ENCODE measurements around the gene AP1S3. TPM values are rescaled to one million over a fixed set of nuclear protein-coding genes. Genes with fewer than 3 reads are reported as not detected.

The AP1S3 gene
- total RNA-seq (1 to 10 TPM in 3 of 9 donors, under 1 TPM in 5, not detected in 1; 0.31 to 3.4 (median 0.66) TPM), polyA plus RNA-seq (under 1 TPM; 0.08 to 0.11 TPM)
- long read RNA-seq, donor 1 = 0 reads
- long read RNA-seq, donor 2, partial matches to known transcripts = 0 of 1 reads
- long read RNA-seq, donor 2, other reads (novel, unspliced or antisense) = 1 of 1 reads
- long read RNA-seq, donor 3 = 0 reads

- Histone ChIP-seq H3K27me3 (no peaks in the 10 kb centered on the region), H3K27ac (peak within 1 kb of the TSS in 1 of 12 donors; percentile 16), H3K4me3 (peak within 1 kb of the TSS; percentile 42 to 74 (median 64)), H3K4me1 (peaks cover 0 to 12% (median 6%) of the 10 kb centered on the region in 12 donors), H3K9me3 (no peaks in the 10 kb centered on the region), H3K36me3 (no peaks in the 10 kb centered on the region)
- DNase-seq (peak; percentile 44 to 68 (median 54)), ATAC-seq (peak; percentile 54 to 92 (median 86))
- intact Hi-C loops (cut with DNase I) = no loop called here
- WGBS, 4 donors = 1 to 4% (median 2%) methylated on average over 55 to 82 of the region's 82 CpGs
- no peak for TF ChIP-seq POLR2A (IDR thresholded peaks at IDR 0.05)
- TF ChIP-seq, protein P1, sequence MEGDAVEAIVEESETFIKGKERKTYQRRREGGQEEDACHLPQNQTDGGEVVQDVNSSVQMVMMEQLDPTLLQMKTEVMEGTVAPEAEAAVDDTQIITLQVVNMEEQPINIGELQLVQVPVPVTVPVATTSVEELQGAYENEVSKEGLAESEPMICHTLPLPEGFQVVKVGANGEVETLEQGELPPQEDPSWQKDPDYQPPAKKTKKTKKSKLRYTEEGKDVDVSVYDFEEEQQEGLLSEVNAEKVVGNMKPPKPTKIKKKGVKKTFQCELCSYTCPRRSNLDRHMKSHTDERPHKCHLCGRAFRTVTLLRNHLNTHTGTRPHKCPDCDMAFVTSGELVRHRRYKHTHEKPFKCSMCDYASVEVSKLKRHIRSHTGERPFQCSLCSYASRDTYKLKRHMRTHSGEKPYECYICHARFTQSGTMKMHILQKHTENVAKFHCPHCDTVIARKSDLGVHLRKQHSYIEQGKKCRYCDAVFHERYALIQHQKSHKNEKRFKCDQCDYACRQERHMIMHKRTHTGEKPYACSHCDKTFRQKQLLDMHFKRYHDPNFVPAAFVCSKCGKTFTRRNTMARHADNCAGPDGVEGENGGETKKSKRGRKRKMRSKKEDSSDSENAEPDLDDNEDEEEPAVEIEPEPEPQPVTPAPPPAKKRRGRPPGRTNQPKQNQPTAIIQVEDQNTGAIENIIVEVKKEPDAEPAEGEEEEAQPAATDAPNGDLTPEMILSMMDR (IDR thresholded peaks at IDR 0.05) = peak in 1 of 12 donors; percentile 13
These were observed at the start of gene AP1S3 for GRCh38 chr2:223837287-223838061. Gene AP1S3, minus strand, starts transcription at chr2:223837582. Its CDS starts 132 bp downstream, at chr2:223837450.

- 86 to 91% (median 90%) methylated on average over 5 of the region's 5 CpGs for WGBS, 4 donors
- intact Hi-C loops (cut with DNase I) = no loop called here
- Histone ChIP-seq H3K27ac (peak overlapping the region in 1 of 12 donors; percentile 7), H3K4me1 (peaks cover 0 to 17% (median 0%) of the 10 kb centered on the region in 12 donors), H3K4me3 (no peak overlapping the region), H3K9me3 (no peaks in the 10 kb centered on the region), H3K36me3 (peaks cover 0 to 95% (median 80%) of the 10 kb centered on the region in 9 donors), H3K27me3 (no peaks in the 10 kb centered on the region)
- TF ChIP-seq, protein P1 (IDR thresholded peaks at IDR 0.05) = no peak
- TF ChIP-seq POLR2A (IDR thresholded peaks at IDR 0.05) = no peak
- ATAC-seq = no peak
- DNase-seq = no peak
These were observed 49.7 kb upstream of the AP1S3 start for GRCh38 chr2:223887127-223887526.

DNA sequence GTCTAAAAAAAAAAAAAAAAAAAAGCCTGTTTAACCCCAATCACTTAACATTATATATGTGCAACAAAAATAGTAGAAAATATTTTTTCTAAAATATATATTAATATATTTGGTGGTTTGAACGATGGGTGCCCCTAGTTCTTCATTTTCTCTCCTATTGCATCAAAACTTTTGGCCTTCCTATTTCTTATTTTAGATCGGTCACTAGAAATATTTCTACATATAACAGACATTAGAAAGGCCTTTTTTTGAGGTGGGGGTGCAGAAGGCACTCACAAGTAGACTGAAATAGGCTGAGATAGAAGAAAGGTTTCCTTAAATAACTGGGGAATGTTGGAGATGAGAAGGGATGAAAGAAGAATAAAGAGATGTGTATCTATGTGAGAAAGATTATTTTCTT is 49.3 kb upstream of the AP1S3 start:
- 0 to 53% (median 2%) methylated on average over 2 of the region's 2 CpGs for WGBS, 4 donors
- Histone ChIP-seq H3K27ac (peak overlapping the region in 1 of 12 donors; percentile 7), H3K4me1 (peaks cover 0 to 17% (median 0%) of the 10 kb centered on the region in 12 donors), H3K4me3 (no peak overlapping the region), H3K36me3 (peaks cover 0 to 96% (median 80%) of the 10 kb centered on the region in 9 donors), H3K27me3 (no peaks in the 10 kb centered on the region), H3K9me3 (no peaks in the 10 kb centered on the region)
- DNase-seq (no peak), ATAC-seq (no peak)
- intact Hi-C loops (cut with DNase I) = no loop called here
- TF ChIP-seq, protein P1 (IDR thresholded peaks at IDR 0.05) = no peak
- TF ChIP-seq POLR2A (IDR thresholded peaks at IDR 0.05) = no peak

DNA sequence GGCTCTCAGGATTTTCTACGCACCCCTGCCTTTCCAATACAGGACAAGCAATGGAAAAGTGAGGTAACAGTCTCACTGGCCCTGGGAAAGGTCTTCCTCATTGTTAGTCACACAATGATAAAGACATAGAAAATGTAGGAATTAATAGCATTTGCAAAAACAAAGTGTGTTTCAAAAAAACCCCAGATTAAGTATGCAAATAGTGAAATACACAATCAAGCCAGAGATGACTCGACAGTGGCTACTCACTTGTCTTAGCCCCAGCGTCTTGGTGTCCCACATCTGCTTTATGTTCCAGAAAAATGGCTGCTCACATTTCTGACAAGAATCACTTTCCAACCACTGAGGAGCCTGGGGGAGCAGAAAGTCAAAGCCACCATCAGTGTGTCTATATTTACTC is 47.0 kb upstream of the AP1S3 start:
- H3K36me3 ChIP-seq = peaks cover 0 to 96% (median 88%) of the 10 kb centered on the region in 9 donors
- H3K27me3 ChIP-seq = no peaks in the 10 kb centered on the region
- no peak for ATAC-seq
- no peaks in the 10 kb centered on the region for H3K9me3 ChIP-seq
- intact Hi-C loops (cut with DNase I) = no loop called here
- no peak for DNase-seq
- peaks cover 0 to 13% (median 0%) of the 10 kb centered on the region in 12 donors for H3K4me1 ChIP-seq
- WGBS, 4 donors = 90 to 93% (median 92%) methylated on average over 3 of the region's 3 CpGs
- H3K4me3 ChIP-seq = no peak overlapping the region
- TF ChIP-seq POLR2A (IDR thresholded peaks at IDR 0.05) = no peak
- TF ChIP-seq, protein P1 (IDR thresholded peaks at IDR 0.05) = no peak
- no peak overlapping the region for H3K27ac ChIP-seq

Data from heart left ventricle (tissue), 16 donors.